ENCODE data around the gene TOX3. TPM values are rescaled to one million over a fixed set of nuclear protein-coding genes. Genes with fewer than 3 reads are reported as not detected.

Gene TOX3
- total and polyA plus RNA-seq, 4 donors = 1.6 to 5.3 (median 2.0) TPM

GRCh38 chr16:52455549-52456277 lies 91.2 kb downstream of the TOX3 start:
- no peak overlapping the region for H3K4me3 ChIP-seq
- DNase-seq = no peak
- ATAC-seq (ENCODE audit: insufficient read depth, low FRiP score) = no peak
- H3K4me1 ChIP-seq (ENCODE audit: control insufficient read depth in 5 of 5, insufficient read depth in 5 of 5, low read length in 5 of 5) = peaks cover 0 to 4% (median 0%) of the 10 kb centered on the region in 5 donors
- 87 to 91% methylated on average over 3 of the region's 3 CpGs for WGBS, 2 donors
- no peaks in the 10 kb centered on the region for H3K36me3 ChIP-seq (ENCODE audit: control insufficient read depth in 4 of 4, insufficient read depth in 4 of 4, low read length in 4 of 4)
- H3K9ac ChIP-seq (ENCODE audit: insufficient read depth in 1 of 2, low read length in 2 of 2) = no peak overlapping the region
- H3K9me3 ChIP-seq (ENCODE audit: control insufficient read depth in 4 of 4, insufficient read depth in 3 of 4, low read length in 3 of 4) = no peaks in the 10 kb centered on the region
- no peaks in the 10 kb centered on the region for H3K27me3 ChIP-seq (ENCODE audit: control insufficient read depth in 3 of 3, insufficient read depth in 3 of 3, low read length in 2 of 3)
- no peak for TF ChIP-seq CTCF (IDR thresholded peaks at IDR 0.05; ENCODE audit: control extremely low read depth, extremely low read depth)
- H3K27ac ChIP-seq (ENCODE audit: low read depth in 1 of 2, low read length in 1 of 2) = no peak overlapping the region

GRCh38 chr16:52453644-52454043 lies 93.3 kb downstream of the TOX3 start:
- Histone ChIP-seq H3K4me3 (no peak overlapping the region), H3K9ac (ENCODE audit: insufficient read depth in 1 of 2, low read length in 2 of 2) (no peak overlapping the region), H3K9me3 (ENCODE audit: control insufficient read depth in 4 of 4, insufficient read depth in 3 of 4, low read length in 3 of 4) (peaks cover 0 to 2% (median 0%) of the 10 kb centered on the region in 4 donors), H3K4me1 (ENCODE audit: control insufficient read depth in 5 of 5, insufficient read depth in 5 of 5, low read length in 5 of 5) (no peaks in the 10 kb centered on the region), H3K36me3 (ENCODE audit: control insufficient read depth in 4 of 4, insufficient read depth in 4 of 4, low read length in 4 of 4) (no peaks in the 10 kb centered on the region), H3K27ac (ENCODE audit: low read depth in 1 of 2, low read length in 1 of 2) (no peak overlapping the region), H3K27me3 (ENCODE audit: control insufficient read depth in 3 of 3, insufficient read depth in 3 of 3, low read length in 2 of 3) (no peaks in the 10 kb centered on the region)
- 74 to 79% methylated on average over 1 of the region's 1 CpG for WGBS, 2 donors
- TF ChIP-seq CTCF (IDR thresholded peaks at IDR 0.05; ENCODE audit: control extremely low read depth, extremely low read depth) = no peak
- ATAC-seq (ENCODE audit: insufficient read depth, low FRiP score) = no peak
- no peak for DNase-seq

- DNase-seq (no peak), ATAC-seq (ENCODE audit: insufficient read depth, low FRiP score) (no peak)
- Histone ChIP-seq H3K4me3 (no peak overlapping the region), H3K4me1 (ENCODE audit: control insufficient read depth in 5 of 5, insufficient read depth in 5 of 5, low read length in 5 of 5) (no peaks in the 10 kb centered on the region), H3K9ac (ENCODE audit: insufficient read depth in 1 of 2, low read length in 2 of 2) (no peak overlapping the region), H3K27ac (ENCODE audit: low read depth in 1 of 2, low read length in 1 of 2) (no peak overlapping the region), H3K9me3 (ENCODE audit: control insufficient read depth in 4 of 4, insufficient read depth in 3 of 4, low read length in 3 of 4) (peaks cover 0 to 2% (median 0%) of the 10 kb centered on the region in 4 donors), H3K36me3 (ENCODE audit: control insufficient read depth in 4 of 4, insufficient read depth in 4 of 4, low read length in 4 of 4) (no peaks in the 10 kb centered on the region), H3K27me3 (ENCODE audit: control insufficient read depth in 3 of 3, insufficient read depth in 3 of 3, low read length in 2 of 3) (no peaks in the 10 kb centered on the region)
- 85 to 89% methylated on average over 5 of the region's 5 CpGs for WGBS, 2 donors
- TF ChIP-seq CTCF (IDR thresholded peaks at IDR 0.05; ENCODE audit: control extremely low read depth, extremely low read depth) = no peak
Measured at GRCh38 chr16:52451971-52452421, 94.9 kb downstream of the TOX3 start.

All from lung (tissue), 12 donors.